LNCAP (cell line): ENCODE results near the gene DDN.

Experiments
- CTCF ChIP-seq: fragments of 450-650 bp; IDR thresholded peaks from 2 replicates; pipeline ENCODE4 v1.5.1; 2017; ENCODE audit warnings: mild to moderate bottlenecking

Gene DDN

DNA sequence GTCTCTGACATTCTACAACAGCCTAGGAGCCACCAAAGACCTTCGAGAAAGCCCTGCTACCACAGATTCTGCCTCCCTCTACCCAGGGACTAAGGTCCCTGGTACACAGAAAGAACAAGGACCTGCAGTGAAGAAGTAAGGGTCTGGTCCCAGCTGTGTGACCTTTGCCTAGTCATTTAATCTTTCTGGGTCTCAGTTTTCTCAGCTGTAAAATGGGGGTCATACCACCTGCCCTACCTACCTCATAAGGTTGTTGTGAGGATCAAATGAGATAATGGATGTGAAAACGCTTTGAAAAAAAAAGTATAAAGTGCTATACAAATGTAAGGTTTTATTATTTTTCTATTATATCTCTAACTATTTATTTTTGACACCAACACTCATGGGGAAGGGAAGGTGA, 24.6 kb upstream of the DDN start:
- no peak for TF ChIP-seq CTCF

DNA sequence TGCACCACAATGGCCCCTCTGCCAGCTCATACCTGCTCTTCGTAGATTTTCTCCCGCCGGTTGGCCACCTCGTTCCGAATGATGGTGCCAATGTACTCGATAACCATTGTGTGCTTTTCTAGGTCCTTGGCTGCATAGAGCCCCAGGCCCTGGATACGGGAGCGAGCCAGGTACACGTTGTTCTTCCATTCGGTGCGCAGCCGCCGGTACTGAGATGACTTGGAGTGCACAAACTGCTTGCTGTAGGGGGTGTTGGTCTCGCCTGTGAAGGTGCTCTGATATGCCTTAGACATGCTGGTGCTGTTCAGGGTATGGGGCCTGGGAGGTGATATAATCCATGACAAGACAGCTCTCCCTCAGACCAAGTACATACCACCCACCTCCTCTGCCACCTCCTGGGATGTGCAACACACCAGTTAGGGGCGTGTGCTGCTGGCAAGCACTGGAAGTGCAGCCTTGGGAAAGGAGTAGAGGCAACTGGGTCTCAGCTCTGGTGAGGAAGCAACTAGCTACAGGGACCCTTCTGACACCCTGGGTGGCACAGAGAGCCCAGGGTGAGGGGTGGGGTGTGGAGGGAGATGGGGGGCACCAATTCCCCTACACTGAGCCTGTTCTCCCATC, 23.5 kb upstream of the DDN start:
- TF ChIP-seq CTCF: no peak

- no peak for TF ChIP-seq CTCF
These were observed 22.2 kb upstream of the DDN start for GRCh38 chr12:49021292-49021915.

GRCh38 chr12:49020441-49020840, 21.3 kb upstream of the DDN start:
- no peak for TF ChIP-seq CTCF

DNA sequence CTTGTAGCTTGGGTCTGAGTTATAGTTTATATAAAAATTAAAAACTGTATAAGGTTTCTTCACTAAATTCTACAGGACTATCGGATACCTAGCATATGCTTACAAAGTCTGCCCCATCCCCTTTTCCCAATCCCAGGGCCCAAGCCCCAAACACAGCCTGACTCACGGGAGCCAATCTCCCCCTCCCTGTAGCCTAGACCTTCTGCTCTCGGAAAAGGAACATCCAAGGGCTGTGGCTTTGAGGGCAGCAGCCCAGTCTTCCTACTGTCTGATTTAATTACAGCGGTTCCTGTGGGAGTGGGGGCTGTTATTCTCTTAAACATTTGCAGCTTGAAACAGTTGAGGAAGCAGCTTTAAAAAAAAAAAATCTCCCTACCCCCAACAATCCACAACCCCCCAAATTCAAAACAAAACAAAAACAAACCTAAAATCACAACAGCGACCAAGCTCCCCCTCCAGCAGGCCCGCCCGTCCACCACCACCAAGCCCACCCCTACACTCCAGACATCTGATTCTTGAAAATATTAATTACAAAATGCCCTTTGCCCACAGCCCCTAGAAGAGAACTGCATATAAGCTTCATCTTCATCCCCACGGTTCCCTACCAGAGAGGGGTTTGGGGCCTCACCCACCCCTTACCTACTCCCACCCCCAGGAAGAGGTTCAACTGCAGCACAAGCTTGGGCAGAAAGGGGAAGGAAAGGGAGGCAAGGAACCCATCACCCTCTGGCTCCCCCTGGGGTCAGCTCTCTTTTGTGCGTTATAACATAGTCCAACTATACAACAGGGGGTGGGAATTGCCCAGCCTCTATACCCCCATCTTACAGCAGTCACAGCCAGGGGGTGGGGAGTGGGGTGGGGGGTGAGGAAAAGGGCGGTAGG, 20.5 kb upstream of the DDN start:
- TF ChIP-seq CTCF: peak; percentile 26; the same call in 1 of the 2 replicates

DNA sequence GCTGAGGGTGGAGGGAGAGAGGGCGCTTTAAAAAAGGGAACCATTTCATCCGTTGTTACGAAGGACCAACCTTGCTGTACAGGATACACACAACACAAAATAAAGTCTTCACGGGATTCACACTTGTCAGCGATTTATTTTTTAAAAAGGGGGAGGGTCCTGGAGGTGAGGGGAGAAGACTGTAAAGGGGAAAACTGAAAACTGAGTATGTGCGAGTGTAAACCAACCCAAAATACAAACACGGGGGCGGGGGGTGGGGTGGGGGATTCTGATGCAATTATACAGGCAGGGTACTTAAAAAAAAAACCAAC, 19.9 kb upstream of the DDN start:
- TF ChIP-seq CTCF: no peak

GRCh38 chr12:49018261-49019119, 19.3 kb upstream of the DDN start, which contains the start of gene PRKAG1:
Gene PRKAG1 (minus strand): TSS chr12:49018776. CDS start chr12:49018740, 36 bp downstream.
- peak; percentile 53 for TF ChIP-seq CTCF
